Ovary (tissue), 3 donors: Measurements from ENCODE around the gene C12orf76.

Experiments
- CTCF ChIP-seq, 3 donors: fragments of 450-650 bp in 2 of 3; fragments of 200-600 bp in 1 of 3; IDR thresholded peaks; one replicate each; pipeline versions ENCODE4 v1.5.1 to v1.8.0; 2016 to 2022; ENCODE audit warnings: antibody characterized with exemption in 3 of 3, mild to moderate bottlenecking in 1 of 3
- POLR2A ChIP-seq: fragments of 450-650 bp; IDR thresholded peaks from one replicate; pipeline ENCODE4 v1.6.1; 2017; ENCODE audit warnings: antibody characterized with exemption, mild to moderate bottlenecking, moderate library complexity
- donor health status: DM: no; HTN: no; CAD: no.

DNA sequence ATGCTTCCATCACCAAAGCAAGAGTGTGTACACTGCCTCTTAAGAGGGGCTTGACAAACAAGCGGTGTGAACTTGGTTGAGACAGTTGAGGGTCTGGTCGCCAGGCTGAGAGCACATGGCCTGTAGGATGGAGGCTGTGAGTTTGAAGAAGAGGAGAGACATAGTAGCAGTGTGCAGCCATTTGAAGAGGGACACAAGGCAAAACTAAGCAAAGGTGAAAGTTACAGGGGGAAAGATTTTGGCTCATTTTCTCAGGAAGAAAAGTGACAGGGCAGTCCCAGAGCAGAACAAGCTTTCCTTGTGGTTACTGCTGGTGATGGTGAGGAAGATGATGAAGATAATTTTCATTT, 11.3 kb upstream of the C12orf76 start:
- TF ChIP-seq CTCF (IDR thresholded peaks at IDR 0.05) (no peak), POLR2A (no peak)
